Tibial artery (tissue), 4 donors: ENCODE measurements around the gene TPM4.

Experiments used
- DNase-seq, 2 donors: peaks; one replicate each; pipeline ENCODE4 v3.0.0-alpha.2; 2019
- H3K27ac ChIP-seq, 2 donors: fragments of 200-600 bp; sonication (generic) in 1 of 2; 1 replicate in 1 of 2; 2 replicates in 1 of 2; pipeline ENCODE4 v1.5.1; 2018 to 2019; ENCODE audit warnings: mild to moderate bottlenecking in 1 of 2
- H3K27me3 ChIP-seq, 2 donors: fragments of 200-600 bp; sonication (generic) in 1 of 2; one replicate each; pipeline versions ENCODE4 v1.5.1 to v1.6.0; 2016 to 2019
- H3K36me3 ChIP-seq, 3 donors: fragments of 200-600 bp; sonication (generic) in 2 of 3; one replicate each; pipeline ENCODE4 v1.5.1; 2016 to 2019; ENCODE audit warnings: mild to moderate bottlenecking in 2 of 3
- H3K4me1 ChIP-seq, 4 donors: fragments of 200-600 bp; sonication (generic) in 2 of 4; 1 replicate in 3 of 4; 2 replicates in 1 of 4; pipeline ENCODE4 v1.5.1; 2016 to 2019
- H3K4me3 ChIP-seq, 2 donors: fragments of 200-600 bp; sonication (generic) in 1 of 2; 1 replicate in 1 of 2; 2 replicates in 1 of 2; pipeline ENCODE4 v1.5.1; 2018 to 2019; ENCODE audit warnings: mild to moderate bottlenecking in 2 of 2
- H3K9me3 ChIP-seq, 3 donors: fragments of 200-600 bp; sonication (generic) in 1 of 3; one replicate each; pipeline ENCODE4 v1.5.1; 2016 to 2019
- CTCF ChIP-seq, 2 experiments: fragments of 200-600 bp in 1 of 2; fragments of 450-650 bp in 1 of 2; IDR thresholded peaks; one replicate each; pipeline ENCODE4 v1.5.1; 2017 to 2019; ENCODE audit warnings: antibody characterized with exemption in 2 of 2, mild to moderate bottlenecking in 1 of 2, moderate library complexity in 1 of 2
- intact Hi-C: fragments of 100-400 bp; cut with DNase I; formaldehyde crosslinking; loops from one replicate; pipeline ENCODE4 v1.15.0; 2023; ENCODE audit warnings: low total_unique reads

The TPM4 gene

DNA sequence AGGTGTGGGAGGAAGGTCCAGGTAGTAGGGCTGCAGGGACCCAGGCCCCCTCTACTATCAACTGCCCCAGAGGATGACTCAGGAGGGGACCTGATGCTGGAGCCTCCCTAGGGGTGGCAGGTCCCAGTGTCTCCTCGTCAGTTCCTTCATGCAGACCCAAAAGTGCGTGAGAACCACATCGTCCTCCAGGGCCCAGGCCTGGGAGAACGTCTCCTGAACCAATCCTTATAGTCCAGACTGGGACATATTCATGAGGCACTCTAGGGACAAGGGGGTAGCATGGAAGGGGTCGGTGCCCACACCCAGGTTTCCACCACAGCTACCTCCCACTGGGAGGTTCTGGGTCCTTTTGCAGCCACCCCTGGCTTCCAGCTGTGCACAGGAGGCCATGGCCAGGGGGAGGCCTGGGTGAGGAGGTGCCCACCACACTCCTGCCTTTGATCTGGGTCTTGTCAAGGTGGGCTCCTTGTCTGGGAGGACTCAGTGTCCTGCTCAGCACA, 38.0 kb upstream of the TPM4 start:
- Histone ChIP-seq H3K4me1 (peaks cover 0 to 15% (median 5%) of the 10 kb centered on the region in 4 donors), H3K4me3 (no peak overlapping the region), H3K9me3 (no peaks in the 10 kb centered on the region), H3K36me3 (no peaks in the 10 kb centered on the region), H3K27ac (no peak overlapping the region), H3K27me3 (no peaks in the 10 kb centered on the region)
- no peak for TF ChIP-seq CTCF (IDR thresholded peaks at IDR 0.05)
- intact Hi-C loops, result no loop called here
- no peak for DNase-seq

DNA sequence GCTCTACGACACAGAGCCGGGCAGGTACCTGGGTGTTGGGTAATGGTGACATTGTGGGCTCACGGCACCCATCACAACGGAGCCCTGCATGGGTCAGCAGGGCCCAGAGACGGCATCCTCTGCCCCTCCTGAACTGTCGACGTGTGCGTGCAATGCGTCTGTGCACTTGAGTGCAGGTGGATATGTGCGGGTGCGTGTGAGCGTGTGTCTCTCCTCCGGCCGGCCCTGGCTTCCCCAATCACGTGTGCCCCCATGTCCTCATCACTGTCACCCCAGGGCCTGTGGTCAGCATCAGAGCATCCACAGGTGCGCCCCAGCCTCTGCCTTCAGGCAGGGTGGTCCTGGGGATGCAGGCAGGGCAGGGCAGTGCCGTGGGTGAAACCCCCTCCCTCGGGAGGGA, 37.2 kb upstream of the TPM4 start:
- intact Hi-C loops, result no loop called here
- no peaks in the 10 kb centered on the region for H3K9me3 ChIP-seq
- no peak overlapping the region for H3K4me3 ChIP-seq
- H3K36me3 ChIP-seq, result no peaks in the 10 kb centered on the region
- peaks cover 0 to 15% (median 5%) of the 10 kb centered on the region in 4 donors for H3K4me1 ChIP-seq
- H3K27ac ChIP-seq, result no peak overlapping the region
- DNase-seq, result no peak
- no peaks in the 10 kb centered on the region for H3K27me3 ChIP-seq
- TF ChIP-seq CTCF (IDR thresholded peaks at IDR 0.05), result no peak

DNA sequence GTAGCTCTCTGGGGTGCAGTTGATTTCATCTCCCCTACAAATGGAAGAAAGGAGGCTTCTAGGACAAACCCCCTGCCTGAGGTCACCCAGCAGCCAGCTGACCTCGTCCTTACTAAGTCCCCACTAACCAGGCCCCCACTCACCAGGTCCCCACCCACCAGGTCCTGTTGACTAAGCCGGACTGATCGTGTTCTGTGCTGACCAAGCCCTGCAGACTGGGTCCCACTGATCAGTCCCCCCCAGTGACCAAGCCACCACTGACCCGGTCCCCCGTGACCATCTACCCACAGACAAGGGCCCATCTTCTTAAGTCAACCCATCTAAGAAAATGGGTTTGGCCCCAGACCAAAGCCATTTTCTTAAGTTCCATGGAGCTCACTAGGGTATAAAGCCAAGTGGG, 36.8 kb upstream of the TPM4 start:
- intact Hi-C loops, result no loop called here
- no peak for TF ChIP-seq CTCF (IDR thresholded peaks at IDR 0.05)

DNA sequence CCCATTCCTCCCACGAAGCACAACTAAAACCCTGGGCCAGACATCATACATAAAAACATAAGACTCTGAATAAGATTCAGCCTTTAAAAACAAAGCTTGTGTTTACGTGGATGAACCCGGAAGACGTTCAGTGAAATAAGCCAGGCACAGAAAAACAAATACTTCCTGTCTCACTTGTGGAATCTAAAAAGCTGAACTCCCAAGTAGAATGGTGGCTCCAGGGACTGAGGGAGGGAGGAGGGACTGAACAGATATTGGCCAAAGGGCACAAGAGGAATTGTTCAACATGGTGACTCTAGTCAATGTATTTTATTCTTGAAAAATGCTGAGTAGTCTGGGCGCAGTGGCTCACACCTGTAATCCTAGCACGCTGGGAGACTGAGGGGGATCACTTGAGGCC, 35.7 kb upstream of the TPM4 start:
- H3K36me3 ChIP-seq, result no peaks in the 10 kb centered on the region
- intact Hi-C loops, result loop anchor here (1.0 to 5.0 kb wide), 2 partner anchors 72 to 142 kb away; partner anchors contain the start of gene RAB8A
- no peak overlapping the region for H3K27ac ChIP-seq
- no peak for DNase-seq
- no peak overlapping the region for H3K4me3 ChIP-seq
- H3K27me3 ChIP-seq, result no peaks in the 10 kb centered on the region
- H3K9me3 ChIP-seq, result no peaks in the 10 kb centered on the region
- H3K4me1 ChIP-seq, result peaks cover 0 to 15% (median 5%) of the 10 kb centered on the region in 4 donors
- TF ChIP-seq CTCF (IDR thresholded peaks at IDR 0.05), result no peak

More for the DNA sequence above, 36.8 kb upstream of the TPM4 start:
- H3K4me1 ChIP-seq, result peaks cover 0 to 15% (median 5%) of the 10 kb centered on the region in 4 donors
- no peaks in the 10 kb centered on the region for H3K27me3 ChIP-seq
- H3K27ac ChIP-seq, result no peak overlapping the region
- no peaks in the 10 kb centered on the region for H3K9me3 ChIP-seq
- no peak overlapping the region for H3K4me3 ChIP-seq
- no peaks in the 10 kb centered on the region for H3K36me3 ChIP-seq
- DNase-seq, result no peak

DNA sequence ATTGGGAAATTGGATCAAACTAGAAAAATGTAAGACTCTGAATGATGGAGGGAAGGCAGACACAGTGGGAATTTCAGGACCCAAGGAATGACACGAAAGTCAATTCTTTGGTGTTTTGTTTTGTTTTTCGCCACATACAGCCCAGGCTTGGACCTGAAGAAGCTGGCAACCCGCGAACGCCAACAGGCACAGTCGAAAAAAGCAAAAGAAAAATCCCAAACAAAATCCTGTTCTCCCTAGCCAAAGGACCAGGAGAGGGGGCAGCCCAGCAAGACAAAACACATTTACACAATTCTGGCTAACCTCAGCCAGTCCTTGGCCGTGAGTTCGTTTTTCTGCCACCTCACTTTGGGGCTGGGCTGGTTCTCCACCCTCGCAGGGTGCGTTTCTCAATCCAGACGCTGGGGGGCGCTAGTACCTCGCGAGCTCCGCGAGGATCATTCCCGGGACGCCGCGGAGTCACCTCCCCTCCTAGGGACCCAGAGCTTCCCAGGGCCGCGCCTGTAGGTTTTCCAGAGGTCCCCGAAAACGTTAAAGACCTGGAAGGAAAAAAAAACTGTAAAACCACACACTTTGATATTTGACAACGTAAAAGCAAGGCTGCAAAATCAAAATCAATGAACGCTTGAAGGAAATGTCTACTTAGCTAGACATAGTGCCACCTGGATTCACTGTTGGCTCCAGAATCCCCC, 34.9 kb upstream of the TPM4 start:
- TF ChIP-seq CTCF (IDR thresholded peaks at IDR 0.05), result peak; percentile 97 to 99
- Histone ChIP-seq H3K36me3 (no peaks in the 10 kb centered on the region), H3K27me3 (no peaks in the 10 kb centered on the region), H3K9me3 (no peaks in the 10 kb centered on the region), H3K4me3 (peak overlapping the region; percentile 23 to 24), H3K4me1 (peaks cover 0 to 15% (median 5%) of the 10 kb centered on the region in 4 donors), H3K27ac (peak overlapping the region; percentile 33 to 51)
- peak; percentile 69 to 89 for DNase-seq
- intact Hi-C loops, result loop anchor here (1.0 to 5.0 kb wide), 2 partner anchors 71 to 141 kb away; partner anchors contain the start of gene RAB8A
